ENCODE measurements around the gene HTR6. TPM values are rescaled to one million over a fixed set of nuclear protein-coding genes. Genes with fewer than 3 reads are reported as not detected.

Gene HTR6
- total RNA-seq, 4 donors from 2014 or later, result 0.23 to 2.4 TPM; not detected in 2

DNA sequence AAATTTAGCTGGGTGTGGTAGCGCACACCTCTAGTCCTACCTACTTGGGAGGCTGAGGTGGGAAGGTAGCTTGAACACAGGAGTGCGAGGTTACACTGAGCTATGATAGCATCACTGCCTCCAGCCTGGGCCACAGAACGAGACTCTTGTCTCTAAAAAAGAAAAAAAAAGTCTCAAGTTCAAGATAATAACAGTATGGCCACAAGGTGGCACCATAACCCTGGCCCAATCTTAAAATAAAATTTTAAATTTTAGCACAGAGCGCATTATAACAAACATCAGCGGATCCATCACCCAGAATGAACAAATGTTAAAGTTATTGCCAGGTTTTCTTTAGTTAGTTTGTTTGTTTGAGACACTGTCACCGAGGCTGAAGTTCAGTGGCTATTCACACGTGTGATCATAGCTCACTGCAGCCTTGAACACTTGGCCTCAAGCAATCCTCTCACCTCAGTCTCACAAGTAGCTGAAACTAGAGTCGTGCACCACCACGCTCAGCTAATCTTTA, 2.9 kb upstream of the HTR6 start:
- Histone ChIP-seq H3K27ac (no peak overlapping the region), H3K4me3 (no peak overlapping the region), H3K9me3 (no peaks in the 10 kb centered on the region), H3K27me3 (peaks cover 36% of the 10 kb centered on the region), H3K36me3 (peaks cover 18% of the 10 kb centered on the region), H3K4me1 (peaks cover 20% of the 10 kb centered on the region)
- WGBS, result 9% methylated on average over 9 of the region's 9 CpGs
- no peak for DNase-seq (ENCODE audit: low spot score in 2 of 2)
- peak; percentile 50 to 67 for TF ChIP-seq CTCF (IDR thresholded peaks at IDR 0.05)
- no peak for TF ChIP-seq EP300 (IDR thresholded peaks at IDR 0.05)

GRCh38 chr1:19662313-19662712, 2.4 kb upstream of the HTR6 start:
- H3K9me3 ChIP-seq, result no peaks in the 10 kb centered on the region
- no peak overlapping the region for H3K4me3 ChIP-seq
- H3K27ac ChIP-seq, result no peak overlapping the region
- H3K27me3 ChIP-seq, result peaks cover 42% of the 10 kb centered on the region
- peaks cover 13% of the 10 kb centered on the region for H3K36me3 ChIP-seq
- no peak for DNase-seq (ENCODE audit: low spot score in 2 of 2)
- 47% methylated on average over 3 of the region's 3 CpGs for WGBS
- TF ChIP-seq POLR2A (IDR thresholded peaks at IDR 0.05), result no peak
- TF ChIP-seq CTCF (IDR thresholded peaks at IDR 0.05), result no peak
- TF ChIP-seq POLR2AphosphoS5 (IDR thresholded peaks at IDR 0.05), result no peak
- no peak for TF ChIP-seq EP300 (IDR thresholded peaks at IDR 0.05)
- H3K4me1 ChIP-seq, result peaks cover 20% of the 10 kb centered on the region

DNA sequence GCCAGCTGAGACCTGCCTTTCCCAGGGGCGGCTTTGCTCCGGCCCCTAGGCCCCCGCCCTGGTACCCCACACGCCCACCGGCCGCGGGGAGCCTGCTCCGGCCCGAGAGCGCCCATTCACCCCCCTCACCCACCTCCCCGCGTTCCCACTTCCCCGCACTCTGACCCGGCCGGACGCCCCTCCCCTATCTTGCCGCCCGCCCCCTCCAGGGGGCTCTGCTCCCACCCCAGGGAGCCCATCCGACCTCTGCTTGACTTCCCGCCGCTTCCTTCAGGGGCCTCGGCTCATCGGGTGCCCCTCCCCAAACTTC, 466 bp downstream of the HTR6 start:
- no peaks in the 10 kb centered on the region for H3K9me3 ChIP-seq
- TF ChIP-seq CTCF (IDR thresholded peaks at IDR 0.05), result no peak
- TF ChIP-seq EP300 (IDR thresholded peaks at IDR 0.05), result no peak
- TF ChIP-seq POLR2AphosphoS5 (IDR thresholded peaks at IDR 0.05), result no peak
- TF ChIP-seq POLR2A (IDR thresholded peaks at IDR 0.05), result no peak
- DNase-seq (ENCODE audit: low spot score in 2 of 2), result no peak
- WGBS, result 0% methylated on average over 4 of the region's 23 CpGs
- no peaks in the 10 kb centered on the region for H3K36me3 ChIP-seq
- peak overlapping the region; percentile 45 for H3K4me3 ChIP-seq
- peaks cover 54% of the 10 kb centered on the region for H3K27me3 ChIP-seq
- H3K4me1 ChIP-seq, result peaks cover 17% of the 10 kb centered on the region
- H3K27ac ChIP-seq, result no peak overlapping the region

DNA sequence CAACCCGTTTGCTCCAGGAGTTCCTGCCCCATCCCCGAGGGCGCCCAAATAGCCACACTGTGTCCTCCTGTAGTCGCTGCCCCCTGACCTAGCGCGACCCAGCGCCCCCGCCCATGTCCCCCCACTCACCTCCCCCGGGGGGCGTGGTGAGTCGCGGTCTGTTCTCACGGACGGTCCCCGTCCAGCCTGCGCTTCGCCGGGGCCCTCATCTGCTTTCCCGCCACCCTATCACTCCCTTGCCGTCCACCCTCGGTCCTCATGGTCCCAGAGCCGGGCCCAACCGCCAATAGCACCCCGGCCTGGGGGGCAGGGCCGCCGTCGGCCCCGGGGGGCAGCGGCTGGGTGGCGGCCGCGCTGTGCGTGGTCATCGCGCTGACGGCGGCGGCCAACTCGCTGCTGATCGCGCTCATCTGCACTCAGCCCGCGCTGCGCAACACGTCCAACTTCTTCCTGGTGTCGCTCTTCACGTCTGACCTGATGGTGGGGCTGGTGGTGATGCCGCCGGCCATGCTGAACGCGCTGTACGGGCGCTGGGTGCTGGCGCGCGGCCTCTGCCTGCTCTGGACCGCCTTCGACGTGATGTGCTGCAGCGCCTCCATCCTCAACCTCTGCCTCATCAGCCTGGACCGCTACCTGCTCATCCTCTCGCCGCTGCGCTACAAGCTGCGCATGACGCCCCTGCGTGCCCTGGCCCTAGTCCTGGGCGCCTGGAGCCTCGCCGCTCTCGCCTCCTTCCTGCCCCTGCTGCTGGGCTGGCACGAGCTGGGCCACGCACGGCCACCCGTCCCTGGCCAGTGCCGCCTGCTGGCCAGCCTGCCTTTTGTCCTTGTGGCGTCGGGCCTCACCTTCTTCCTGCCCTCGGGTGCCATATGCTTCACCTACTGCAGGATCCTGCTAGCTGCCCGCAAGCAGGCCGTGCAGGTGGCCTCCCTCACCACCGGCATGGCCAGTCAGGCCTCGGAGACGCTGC, 1.1 kb downstream of the HTR6 start:
- no peak overlapping the region for H3K4me3 ChIP-seq
- DNase-seq (ENCODE audit: low spot score in 2 of 2), result no peak

More for the DNA sequence above, 1.1 kb downstream of the HTR6 start:
- TF ChIP-seq POLR2AphosphoS5 (IDR thresholded peaks at IDR 0.05) (no peak), CTCF (IDR thresholded peaks at IDR 0.05) (no peak), EP300 (IDR thresholded peaks at IDR 0.05) (no peak), POLR2A (IDR thresholded peaks at IDR 0.05) (no peak)
- H3K27me3 ChIP-seq, result peaks cover 54% of the 10 kb centered on the region
- H3K36me3 ChIP-seq, result no peaks in the 10 kb centered on the region
- H3K4me1 ChIP-seq, result peaks cover 17% of the 10 kb centered on the region
- no peaks in the 10 kb centered on the region for H3K9me3 ChIP-seq
- no peak overlapping the region for H3K27ac ChIP-seq
- 22% methylated on average over 69 of the region's 84 CpGs for WGBS

Data from suprapubic skin (tissue), 4 donors.